Cardiac fibroblast (primary cell): Measurements from ENCODE around the gene RD3L.
A peak's percentile ranks its signal among the peaks of the same experiment; 100 is the strongest.

ENCODE experiments used
- DNase-seq, 2 donors: peaks; one replicate each; pipeline versions ENCODE4 v3.0.0 to v3.0.0-alpha.2; 2010; ENCODE audit warnings: low read depth in 2 of 2
- H3K4me3 ChIP-seq, 2 donors: replicated peaks in 1 of 2; 1 replicate in 1 of 2; 2 replicates in 1 of 2; pipeline ENCODE4 v1.5.1; 2011; ENCODE audit warnings: low read depth in 2 of 2, low read length in 2 of 2, mild to moderate bottlenecking in 2 of 2, moderate library complexity in 1 of 2
- CTCF ChIP-seq: IDR thresholded peaks from one replicate; pipeline ENCODE4 v1.5.1; 2011; ENCODE audit warnings: low read depth, mild to moderate bottlenecking, low read length, inconsistent platforms

RD3L gene

GRCh38 chr14:103908580-103908979 is 33.7 kb downstream of the RD3L start:
- no peak overlapping the region for H3K4me3 ChIP-seq
- no peak for TF ChIP-seq CTCF
- DNase-seq: no peak

- peak; percentile 34 for TF ChIP-seq CTCF
- no peak for DNase-seq
- no peak overlapping the region for H3K4me3 ChIP-seq
Observed at GRCh38 chr14:103905842-103906456, 36.4 kb downstream of the RD3L start.

GRCh38 chr14:103904493-103905107 is 37.7 kb downstream of the RD3L start:
- no peak for TF ChIP-seq CTCF
- no peak for DNase-seq
- no peak overlapping the region for H3K4me3 ChIP-seq

GRCh38 chr14:103899833-103900232 is 42.5 kb downstream of the RD3L start:
- DNase-seq: no peak
- no peak for TF ChIP-seq CTCF
- H3K4me3 ChIP-seq: no peak overlapping the region

- no peak for TF ChIP-seq CTCF
- H3K4me3 ChIP-seq: no peak overlapping the region
- DNase-seq: no peak
Observed at GRCh38 chr14:103899316-103899715, 43.0 kb downstream of the RD3L start.

GRCh38 chr14:103898711-103899110 is 43.6 kb downstream of the RD3L start:
- no peak for DNase-seq
- no peak overlapping the region for H3K4me3 ChIP-seq
- no peak for TF ChIP-seq CTCF

- TF ChIP-seq CTCF: no peak
- no peak for DNase-seq
- H3K4me3 ChIP-seq: no peak overlapping the region
Observed at GRCh38 chr14:103898204-103898603, 44.1 kb downstream of the RD3L start.
